GM19025 (cell line): ENCODE results near the gene FNDC11.

Experiments
- ATAC-seq: cut with Tn5 transposase; IDR thresholded peaks from one replicate; pipeline ENCODE4 v1.9.1; 2021; ENCODE audit warnings: mild to moderate bottlenecking, low read depth, moderate library complexity; ENCODE audit not compliant: unreplicated experiment

The FNDC11 gene

GRCh38 chr20:63577317-63577894 is 23.4 kb downstream of the FNDC11 start:
- no peak for ATAC-seq

DNA sequence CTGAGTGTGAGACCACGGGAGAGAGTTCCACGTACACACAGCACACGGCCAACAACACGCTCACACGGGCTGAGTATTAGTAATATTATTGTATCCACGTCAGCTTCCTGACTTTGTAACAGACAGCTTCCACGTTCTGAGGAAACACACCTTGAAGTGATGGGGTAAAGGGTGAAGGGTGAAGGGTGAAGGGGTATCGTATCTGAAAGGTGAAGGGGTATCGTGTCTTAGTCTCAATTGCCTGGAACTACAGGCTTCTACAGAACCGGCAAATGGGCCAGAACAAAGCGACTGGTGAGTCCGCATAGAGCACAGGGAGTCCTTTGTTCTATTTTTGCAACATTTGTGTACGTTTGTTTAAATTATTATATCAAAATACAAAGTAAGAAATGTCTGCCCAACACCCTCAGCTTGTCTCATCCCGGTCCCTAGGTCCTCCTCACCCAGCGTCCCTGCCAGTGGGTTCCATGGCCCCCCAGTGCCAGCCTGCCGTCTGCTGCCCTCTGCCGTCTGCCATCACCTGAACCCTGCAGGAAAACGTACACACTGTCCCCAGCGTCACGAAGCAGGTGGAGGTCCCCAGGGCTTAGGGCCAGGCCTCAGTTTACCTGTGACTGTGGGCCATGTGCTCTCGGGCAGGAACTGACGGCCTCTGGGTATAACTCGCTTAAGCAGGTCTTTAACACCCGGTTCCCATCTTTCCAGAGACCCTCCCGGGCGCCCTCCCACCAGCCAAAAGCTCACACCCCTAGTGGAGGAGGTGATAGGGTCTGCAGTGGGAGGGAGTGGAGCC is 24.5 kb downstream of the FNDC11 start:
- ATAC-seq: no peak

DNA sequence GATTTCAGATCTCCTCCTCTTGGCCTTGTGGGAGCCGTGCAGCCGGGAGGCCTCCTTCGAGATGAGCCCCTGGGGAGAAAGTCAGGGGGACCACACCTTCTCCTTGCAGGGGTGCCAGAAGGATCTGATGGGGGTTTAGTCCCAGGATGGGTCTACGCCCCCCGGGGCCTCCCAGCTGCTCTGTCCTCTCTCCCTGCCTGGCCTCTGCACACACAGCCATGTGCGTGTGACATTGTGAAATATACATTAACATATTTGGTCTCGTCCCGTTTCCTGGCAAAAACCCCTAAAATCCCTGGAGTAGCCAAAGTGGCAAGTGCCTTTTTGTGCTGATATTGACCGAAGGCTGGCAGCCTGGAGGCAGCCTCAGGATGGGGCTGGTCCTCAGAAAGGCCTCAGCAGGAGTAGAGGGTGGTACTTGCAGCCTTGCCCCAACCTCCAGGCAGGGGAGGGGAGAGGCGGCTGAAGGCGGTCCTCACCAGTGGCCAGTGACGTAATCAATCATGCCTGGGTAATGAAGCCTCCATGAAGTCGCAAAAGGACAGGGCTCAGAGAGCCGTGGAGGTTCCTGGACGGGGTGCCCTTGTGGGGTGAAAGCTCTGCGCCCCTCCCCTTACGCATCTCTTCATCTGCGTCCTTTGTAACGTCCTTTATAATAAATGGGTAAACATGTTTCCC is 25.2 kb downstream of the FNDC11 start:
- no peak for ATAC-seq

DNA sequence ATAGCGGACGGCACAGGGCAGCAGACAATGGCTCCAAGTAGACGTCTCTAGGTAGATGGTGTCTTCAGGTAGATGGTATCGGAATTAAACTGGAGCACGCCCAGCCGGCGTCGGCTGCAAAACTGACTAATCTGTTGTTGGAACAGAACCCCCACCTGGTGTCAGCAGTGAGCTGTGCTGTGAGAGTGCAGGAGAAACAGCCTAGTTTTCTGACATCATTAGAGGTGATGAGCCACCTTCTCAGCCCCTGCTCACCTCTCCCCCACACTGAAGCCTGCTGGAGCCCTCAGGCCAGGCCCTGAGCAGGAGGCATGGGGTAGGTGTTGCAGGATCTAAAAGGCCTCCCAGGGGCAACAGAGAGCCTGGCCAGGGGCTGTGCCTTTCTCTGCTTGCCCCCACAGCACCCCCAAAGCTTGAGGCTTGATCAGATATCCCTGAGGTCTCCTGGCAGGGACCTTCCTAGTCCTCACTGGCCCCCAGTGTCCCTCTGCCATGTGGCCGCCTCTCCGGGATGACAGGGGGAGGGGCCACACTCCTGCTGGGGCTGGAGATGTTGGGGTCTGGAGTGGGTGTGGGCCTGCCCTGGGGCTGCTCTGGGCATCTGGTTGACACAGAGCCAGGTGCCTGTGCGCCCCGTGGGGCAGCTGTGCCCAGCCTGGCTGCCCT is 27.0 kb downstream of the FNDC11 start:
- no peak for ATAC-seq

DNA sequence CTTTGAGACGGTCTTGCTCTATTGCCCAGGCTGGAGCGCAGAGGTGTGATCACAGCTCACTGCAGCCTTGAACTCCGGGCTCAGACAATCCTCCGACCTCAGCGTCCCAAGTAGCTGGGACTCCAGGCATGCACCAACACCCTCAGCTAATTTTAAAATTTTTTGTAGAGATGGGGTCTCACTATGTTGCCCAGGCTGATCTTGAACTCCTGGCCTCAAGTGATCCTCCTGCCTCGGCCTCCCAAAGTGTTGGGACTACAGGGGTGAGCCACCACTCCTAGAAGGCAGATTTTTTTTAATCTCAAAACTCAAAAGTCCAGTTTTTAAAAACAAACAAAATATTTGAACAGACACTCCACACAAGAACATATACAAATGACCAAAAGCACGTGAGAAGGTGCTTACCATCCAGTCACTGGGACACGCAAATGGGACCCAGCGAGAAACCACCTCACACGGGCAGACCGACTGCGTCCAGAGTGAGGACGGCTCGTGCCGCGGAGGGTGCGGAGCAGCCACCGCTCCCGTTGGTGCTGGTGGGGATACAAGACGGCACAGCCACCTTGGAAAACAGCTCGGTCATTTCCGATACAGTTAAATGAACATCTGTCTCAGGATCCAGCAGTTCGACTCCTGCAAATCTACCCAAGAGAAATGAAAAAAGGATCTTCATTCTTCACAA is 28.6 kb downstream of the FNDC11 start:
- ATAC-seq: no peak

GRCh38 chr20:63585616-63586565 is 31.9 kb downstream of the FNDC11 start:
- ATAC-seq: no peak

- no peak for ATAC-seq
These were observed 32.8 kb downstream of the FNDC11 start for GRCh38 chr20:63586797-63587196.

DNA sequence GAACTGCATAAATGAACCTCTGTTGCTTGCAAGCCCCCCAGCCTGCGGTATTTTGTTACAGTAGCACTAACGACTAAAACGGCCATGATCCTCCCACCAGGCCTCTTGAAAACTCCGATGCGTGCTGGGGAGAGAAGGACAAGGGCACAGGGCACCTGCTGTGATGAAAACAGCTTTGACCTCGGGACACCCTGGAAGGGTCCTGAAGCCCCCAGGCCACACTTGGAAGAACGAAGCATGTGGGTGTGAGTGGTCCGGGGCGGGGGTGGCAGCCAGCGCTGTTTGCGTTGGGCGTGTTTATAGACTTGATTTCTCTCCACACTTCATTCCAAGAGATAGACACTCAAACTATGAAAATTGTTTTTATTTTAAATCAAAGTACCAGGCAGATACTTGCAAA is 33.3 kb downstream of the FNDC11 start:
- ATAC-seq: no peak

DNA sequence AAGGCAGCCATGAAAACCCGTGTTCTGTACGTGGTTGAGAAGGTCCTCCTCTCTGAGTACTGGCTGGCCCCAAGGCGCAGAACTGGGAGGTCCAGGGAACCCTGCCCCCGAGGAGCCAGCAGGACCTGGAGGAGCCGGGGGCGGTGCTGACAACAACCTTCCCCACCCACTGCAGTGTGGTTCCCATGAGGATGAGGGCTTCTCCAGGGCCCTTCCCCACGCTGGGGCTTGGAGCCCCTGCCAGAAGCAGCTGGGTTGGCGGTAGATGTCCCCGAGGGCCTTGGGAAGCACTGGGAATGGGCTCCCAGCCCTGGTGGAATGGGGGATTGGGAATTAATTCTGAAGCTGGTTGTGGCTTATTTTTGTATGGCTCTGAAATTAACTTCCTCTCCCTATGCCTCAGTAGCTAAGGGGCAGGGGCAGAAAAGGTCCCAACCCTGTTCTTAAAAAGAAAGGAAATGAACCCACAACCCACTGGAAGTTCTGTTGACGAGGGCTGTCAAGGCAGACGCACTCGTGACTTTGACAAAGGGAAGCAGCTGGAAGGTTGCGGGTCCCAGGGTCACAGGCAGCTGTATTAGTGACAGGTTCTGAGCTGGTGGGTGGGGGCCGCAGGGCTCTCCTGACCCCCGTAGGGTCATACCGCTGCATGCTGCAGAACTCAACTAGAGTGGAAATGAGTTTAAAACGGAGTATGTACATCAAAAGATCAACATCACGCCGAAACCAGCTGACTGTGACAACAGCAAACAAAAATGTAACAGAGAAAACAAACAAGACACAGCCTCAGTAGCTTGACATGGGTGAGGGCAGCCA is 34.0 kb downstream of the FNDC11 start:
- ATAC-seq: no peak

DNA sequence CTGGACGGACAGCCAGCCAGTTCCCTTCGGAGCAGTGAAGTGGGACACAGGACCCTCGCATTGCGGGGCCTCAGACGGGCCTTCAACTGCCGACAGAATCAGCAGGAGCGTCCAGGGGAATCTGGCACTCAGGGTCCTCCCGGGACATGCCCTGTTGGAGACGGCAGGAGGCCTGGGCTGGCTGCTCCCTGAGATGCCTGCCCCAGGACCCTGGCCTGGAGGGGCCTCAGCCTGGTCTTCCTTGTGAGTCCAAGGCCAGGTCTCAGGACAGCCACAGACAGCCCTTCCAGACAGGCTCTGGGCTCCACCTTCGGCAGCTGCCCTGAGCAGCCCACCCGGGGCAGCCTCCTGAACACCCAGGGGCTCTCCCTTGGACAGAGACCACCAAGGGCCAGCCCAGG is 34.7 kb downstream of the FNDC11 start:
- no peak for ATAC-seq

- ATAC-seq: no peak
These were observed 35.6 kb downstream of the FNDC11 start for GRCh38 chr20:63589261-63590217.

- no peak for ATAC-seq
These were observed 36.5 kb downstream of the FNDC11 start for GRCh38 chr20:63590218-63591146.

DNA sequence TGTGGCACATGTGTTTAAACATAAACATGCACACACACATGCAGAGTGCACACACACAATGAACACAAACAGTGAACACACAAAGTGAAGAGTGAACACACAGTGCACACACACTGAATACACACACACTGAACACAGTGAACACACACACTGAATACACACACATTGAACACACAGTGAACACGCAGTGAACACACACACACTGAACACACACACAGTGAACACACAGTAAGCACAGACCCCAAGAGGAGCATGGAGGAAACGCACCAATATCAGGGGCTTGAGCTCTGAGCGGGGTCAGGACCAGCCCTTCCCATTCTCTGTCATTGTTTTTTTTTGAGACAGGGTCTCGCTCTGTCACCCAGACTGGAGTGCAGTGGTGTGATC is 37.2 kb downstream of the FNDC11 start:
- no peak for ATAC-seq

GRCh38 chr20:63591786-63592355 is 37.9 kb downstream of the FNDC11 start:
- no peak for ATAC-seq

- ATAC-seq: no peak
These were observed 38.7 kb downstream of the FNDC11 start for GRCh38 chr20:63592661-63593060.

- no peak for ATAC-seq
These were observed 40.1 kb downstream of the FNDC11 start for GRCh38 chr20:63594043-63594561.
